ENCODE data around the gene CNST. TPM values are rescaled to one million over a fixed set of nuclear protein-coding genes. Genes with fewer than 3 reads are reported as not detected.

CNST gene
- total and polyA plus RNA-seq, 9 of the 15 experiments (the other 6 are each of a cell fraction or from before 2014, with no cell fraction given) = 17.0 to 55.3 (median 30.8) TPM

DNA sequence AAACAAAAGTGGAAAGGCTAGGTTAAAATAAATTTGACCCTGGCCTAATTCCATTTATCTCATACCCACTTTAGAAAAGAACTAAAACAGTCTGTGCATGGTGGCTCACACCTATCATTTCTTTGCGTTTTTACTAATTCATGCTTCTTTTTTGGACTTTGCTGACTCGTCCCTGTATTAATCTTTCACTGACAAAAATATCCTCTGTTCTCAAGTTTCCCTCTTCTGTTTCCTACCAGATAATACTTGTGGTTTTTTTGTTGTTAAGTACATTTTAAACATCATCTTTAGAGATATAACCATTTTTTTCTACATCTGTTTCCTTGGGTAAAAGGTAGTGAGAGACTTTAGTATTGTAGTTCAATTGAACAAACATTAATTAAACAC lies 11.5 kb downstream of the CNST start (continued):
- TF ChIP-seq, protein P1, sequence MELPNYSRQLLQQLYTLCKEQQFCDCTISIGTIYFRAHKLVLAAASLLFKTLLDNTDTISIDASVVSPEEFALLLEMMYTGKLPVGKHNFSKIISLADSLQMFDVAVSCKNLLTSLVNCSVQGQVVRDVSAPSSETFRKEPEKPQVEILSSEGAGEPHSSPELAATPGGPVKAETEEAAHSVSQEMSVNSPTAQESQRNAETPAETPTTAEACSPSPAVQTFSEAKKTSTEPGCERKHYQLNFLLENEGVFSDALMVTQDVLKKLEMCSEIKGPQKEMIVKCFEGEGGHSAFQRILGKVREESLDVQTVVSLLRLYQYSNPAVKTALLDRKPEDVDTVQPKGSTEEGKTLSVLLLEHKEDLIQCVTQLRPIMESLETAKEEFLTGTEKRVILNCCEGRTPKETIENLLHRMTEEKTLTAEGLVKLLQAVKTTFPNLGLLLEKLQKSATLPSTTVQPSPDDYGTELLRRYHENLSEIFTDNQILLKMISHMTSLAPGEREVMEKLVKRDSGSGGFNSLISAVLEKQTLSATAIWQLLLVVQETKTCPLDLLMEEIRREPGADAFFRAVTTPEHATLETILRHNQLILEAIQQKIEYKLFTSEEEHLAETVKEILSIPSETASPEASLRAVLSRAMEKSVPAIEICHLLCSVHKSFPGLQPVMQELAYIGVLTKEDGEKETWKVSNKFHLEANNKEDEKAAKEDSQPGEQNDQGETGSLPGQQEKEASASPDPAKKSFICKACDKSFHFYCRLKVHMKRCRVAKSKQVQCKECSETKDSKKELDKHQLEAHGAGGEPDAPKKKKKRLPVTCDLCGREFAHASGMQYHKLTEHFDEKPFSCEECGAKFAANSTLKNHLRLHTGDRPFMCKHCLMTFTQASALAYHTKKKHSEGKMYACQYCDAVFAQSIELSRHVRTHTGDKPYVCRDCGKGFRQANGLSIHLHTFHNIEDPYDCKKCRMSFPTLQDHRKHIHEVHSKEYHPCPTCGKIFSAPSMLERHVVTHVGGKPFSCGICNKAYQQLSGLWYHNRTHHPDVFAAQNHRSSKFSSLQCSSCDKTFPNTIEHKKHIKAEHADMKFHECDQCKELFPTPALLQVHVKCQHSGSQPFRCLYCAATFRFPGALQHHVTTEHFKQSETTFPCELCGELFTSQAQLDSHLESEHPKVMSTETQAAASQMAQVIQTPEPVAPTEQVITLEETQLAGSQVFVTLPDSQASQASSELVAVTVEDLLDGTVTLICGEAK (IDR thresholded peaks at IDR 0.05) = no peak
- TF ChIP-seq, protein P1 (CRISPR knock-in tag; IDR thresholded peaks at IDR 0.05) = no peak
- TF ChIP-seq ILF3 (IDR thresholded peaks at IDR 0.05; ENCODE audit: borderline replicate concordance) = no peak
- TF ChIP-seq DPF2 (IDR thresholded peaks at IDR 0.05) = peak; percentile 97
- peak in 1 of 2 experiments; percentile 69; a peak in 1 of 4 replicates for TF ChIP-seq RCOR1 (IDR thresholded peaks at IDR 0.05; ENCODE audit: borderline replicate concordance in 1 of 2, low read depth in 2 of 2, low read length in 2 of 2)
- no peak for TF ChIP-seq TOE1 (IDR thresholded peaks at IDR 0.05; ENCODE audit: borderline replicate concordance)
- no peak for TF ChIP-seq TOE1 (CRISPR knock-in tag; IDR thresholded peaks at IDR 0.05; ENCODE audit: borderline replicate concordance, low read depth)
- TF ChIP-seq, protein P2, sequence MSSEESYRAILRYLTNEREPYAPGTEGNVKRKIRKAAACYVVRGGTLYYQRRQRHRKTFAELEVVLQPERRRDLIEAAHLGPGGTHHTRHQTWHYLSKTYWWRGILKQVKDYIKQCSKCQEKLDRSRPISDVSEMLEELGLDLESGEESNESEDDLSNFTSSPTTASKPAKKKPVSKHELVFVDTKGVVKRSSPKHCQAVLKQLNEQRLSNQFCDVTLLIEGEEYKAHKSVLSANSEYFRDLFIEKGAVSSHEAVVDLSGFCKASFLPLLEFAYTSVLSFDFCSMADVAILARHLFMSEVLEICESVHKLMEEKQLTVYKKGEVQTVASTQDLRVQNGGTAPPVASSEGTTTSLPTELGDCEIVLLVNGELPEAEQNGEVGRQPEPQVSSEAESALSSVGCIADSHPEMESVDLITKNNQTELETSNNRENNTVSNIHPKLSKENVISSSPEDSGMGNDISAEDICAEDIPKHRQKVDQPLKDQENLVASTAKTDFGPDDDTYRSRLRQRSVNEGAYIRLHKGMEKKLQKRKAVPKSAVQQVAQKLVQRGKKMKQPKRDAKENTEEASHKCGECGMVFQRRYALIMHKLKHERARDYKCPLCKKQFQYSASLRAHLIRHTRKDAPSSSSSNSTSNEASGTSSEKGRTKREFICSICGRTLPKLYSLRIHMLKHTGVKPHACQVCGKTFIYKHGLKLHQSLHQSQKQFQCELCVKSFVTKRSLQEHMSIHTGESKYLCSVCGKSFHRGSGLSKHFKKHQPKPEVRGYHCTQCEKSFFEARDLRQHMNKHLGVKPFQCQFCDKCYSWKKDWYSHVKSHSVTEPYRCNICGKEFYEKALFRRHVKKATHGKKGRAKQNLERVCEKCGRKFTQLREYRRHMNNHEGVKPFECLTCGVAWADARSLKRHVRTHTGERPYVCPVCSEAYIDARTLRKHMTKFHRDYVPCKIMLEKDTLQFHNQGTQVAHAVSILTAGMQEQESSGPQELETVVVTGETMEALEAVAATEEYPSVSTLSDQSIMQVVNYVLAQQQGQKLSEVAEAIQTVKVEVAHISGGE (CRISPR knock-in tag; IDR thresholded peaks at IDR 0.05) = peak in 1 of 3 experiments; percentile 59; a peak in 1 of 6 replicates

All from K562 (cell line).